PC-9 (cell line): ENCODE data around the gene SH3GL1. TPM values are rescaled to one million over a fixed set of nuclear protein-coding genes. Genes with fewer than 3 reads are reported as not detected.
"Not testable (repeated sequence)": the region's sequence is repeated elsewhere in the genome, so short reads cannot be mapped to it uniquely, and the experiment has no call there.

Experiments
- BruUV-seq: library from RNA; stranded (reverse); fragments of 400-500 nt; replicated peaks from 2 replicates; lab custom pipeline; 2021; lab: Mats Ljungman, UMichigan
- CTCF ChIA-PET: fragments of 300-600 bp; sonication (Branson Sonifier 250); formaldehyde crosslinking; loops from one replicate; lab custom pipeline; 2022; ENCODE audit warnings: antibody characterized with exemption; lab: Charles Lee
- POLR2A ChIA-PET: fragments of 300-600 bp; sonication (Branson Sonifier 250); formaldehyde crosslinking; loops from one replicate; lab custom pipeline; 2022; ENCODE audit warnings: antibody characterized with exemption; ENCODE audit not compliant: unreplicated experiment; lab: Charles Lee
- DNase-seq, 2 experiments: peaks; one replicate each; pipeline versions ENCODE4 v3.0.0 to v3.0.0-alpha.2; 2015 to 2022; ENCODE audit warnings: mixed read lengths in 1 of 2
- H2AFZ ChIP-seq: fragments of 200-600 bp; sonication (generic); 2 replicates; pipeline ENCODE4 v1.8.1; 2017; ENCODE audit warnings: antibody characterized with exemption
- H3F3A ChIP-seq: fragments of 200-600 bp; sonication (generic); 2 replicates; pipeline ENCODE4 v1.8.1; 2017; ENCODE audit warnings: antibody characterized with exemption, mild to moderate bottlenecking, low read depth; ENCODE audit not compliant: insufficient read depth
- H3K27ac ChIP-seq: fragments of 200-600 bp; sonication (generic); 2 replicates; pipeline ENCODE4 v1.6.1; 2016; ENCODE audit warnings: mixed run types
- H3K27me3 ChIP-seq: fragments of 200-600 bp; sonication (generic); 2 replicates; pipeline ENCODE4 v1.6.1; 2016; ENCODE audit warnings: low read depth, mixed run types; ENCODE audit not compliant: insufficient read depth
- H3K36me3 ChIP-seq: fragments of 200-600 bp; sonication (generic); 2 replicates; pipeline ENCODE4 v1.6.1; 2016; ENCODE audit warnings: low read depth, mixed run types
- H3K4me1 ChIP-seq: fragments of 200-600 bp; sonication (generic); replicated peaks from 2 replicates; pipeline ENCODE4 v1.6.1; 2016; ENCODE audit warnings: mixed run types; ENCODE audit not compliant: insufficient read depth
- H3K4me2 ChIP-seq: fragments of 200-600 bp; sonication (generic); 2 replicates; pipeline ENCODE4 v1.6.1; 2017; ENCODE audit warnings: mixed run types
- H3K4me3 ChIP-seq: fragments of 200-600 bp; sonication (generic); 2 replicates; pipeline ENCODE4 v1.6.1; 2016; ENCODE audit warnings: mixed run types
- H3K79me2 ChIP-seq: fragments of 200-600 bp; sonication (generic); 2 replicates; pipeline ENCODE4 v1.6.1; 2017; ENCODE audit warnings: low read depth, mixed run types
- H3K9me2 ChIP-seq: fragments of 200-600 bp; sonication (generic); 2 replicates; pipeline ENCODE4 v1.8.1; 2017; ENCODE audit warnings: mild to moderate bottlenecking; ENCODE audit not compliant: insufficient read depth
- H3K9me3 ChIP-seq: fragments of 200-600 bp; sonication (generic); 2 replicates; pipeline ENCODE4 v1.8.1; 2016; ENCODE audit warnings: low read depth; ENCODE audit not compliant: insufficient read depth
- H4K20me1 ChIP-seq: fragments of 200-600 bp; sonication (generic); 2 replicates; pipeline ENCODE4 v1.8.1; 2017; ENCODE audit not compliant: insufficient read depth
- EZH2 ChIP-seq: fragments of 200-600 bp; sonication (generic); IDR thresholded peaks from 2 replicates; pipeline ENCODE4 v1.8.0; 2017; ENCODE audit warnings: antibody characterized with exemption, low read depth
- intact Hi-C: fragments of 100-400 bp; cut with micrococcal nuclease; formaldehyde crosslinking; loops from one replicate; pipeline ENCODE4 v1.10.0; 2022; ENCODE audit not compliant: unreplicated experiment
- total RNA-seq: library from RNA; stranded (reverse); gene quantifications from 2 replicates; pipeline ENCODE4 v1.2.3, GENCODE V29; 2021
- TF ChIP-seq, protein P1 (sequence below): fragments of 200-600 bp; sonication (generic); conservative IDR thresholded peaks from 2 replicates; pipeline ENCODE4 v1.6.1; 2017; ENCODE audit warnings: mixed run types, antibody characterized with exemption, mild to moderate bottlenecking, moderate library complexity

The SH3GL1 gene
- total RNA-seq, 1 experiment from 2014 or later: 49.2 TPM

DNA sequence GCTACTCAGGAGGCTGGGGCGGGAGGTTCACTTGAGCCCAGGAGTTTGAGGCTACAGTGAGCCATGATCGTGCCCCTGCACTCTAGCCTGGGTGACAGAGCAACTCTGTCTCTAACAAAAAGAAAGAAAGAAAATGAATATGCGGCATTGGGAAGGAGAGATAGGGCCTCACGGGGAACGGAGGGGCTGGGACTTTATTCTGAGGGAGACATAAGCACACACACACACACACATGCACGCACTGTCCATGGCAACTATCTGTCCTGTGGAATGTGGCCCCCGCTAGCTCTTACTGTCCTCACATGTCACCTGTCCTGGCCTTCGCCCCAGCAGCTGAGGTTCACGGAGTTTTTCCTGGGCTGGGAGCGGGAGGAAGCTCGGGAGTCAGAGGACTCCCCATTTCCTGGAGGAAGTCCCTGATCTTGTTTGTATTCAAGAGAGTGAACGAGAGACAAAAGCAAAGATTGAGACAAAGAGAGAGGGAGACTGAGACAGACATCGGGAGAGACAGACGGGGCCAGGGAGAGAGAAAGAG is 62.4 kb downstream of the SH3GL1 start:
- Histone ChIP-seq H3K27ac (no peak overlapping the region), H3K9me2 (no peaks in the 10 kb centered on the region), H3K27me3 (no peaks in the 10 kb centered on the region), H3K4me1 (no peaks in the 10 kb centered on the region), H3K9me3 (no peaks in the 10 kb centered on the region), H2AFZ (peak overlapping the region; percentile 75), H3K79me2 (no peaks in the 10 kb centered on the region), H4K20me1 (no peaks in the 10 kb centered on the region), H3K4me3 (peak overlapping the region; percentile 64), H3K4me2 (peak overlapping the region; percentile 91), H3K36me3 (no peaks in the 10 kb centered on the region), H3F3A (no peaks in the 10 kb centered on the region)
- DNase-seq: no peak
- ChIA-PET POLR2A (interaction anchor here (0.6 to 0.7 kb wide), 3 partner anchors 61 to 134 kb away, joined by 4 to 9 read pairs (median 7); no protein-coding TSS in a partner anchor), CTCF (interaction anchor here (1.2 kb wide), 1 partner anchor 15 kb away, joined by 3 read pairs; no protein-coding TSS in a partner anchor)
- TF ChIP-seq, protein P1, sequence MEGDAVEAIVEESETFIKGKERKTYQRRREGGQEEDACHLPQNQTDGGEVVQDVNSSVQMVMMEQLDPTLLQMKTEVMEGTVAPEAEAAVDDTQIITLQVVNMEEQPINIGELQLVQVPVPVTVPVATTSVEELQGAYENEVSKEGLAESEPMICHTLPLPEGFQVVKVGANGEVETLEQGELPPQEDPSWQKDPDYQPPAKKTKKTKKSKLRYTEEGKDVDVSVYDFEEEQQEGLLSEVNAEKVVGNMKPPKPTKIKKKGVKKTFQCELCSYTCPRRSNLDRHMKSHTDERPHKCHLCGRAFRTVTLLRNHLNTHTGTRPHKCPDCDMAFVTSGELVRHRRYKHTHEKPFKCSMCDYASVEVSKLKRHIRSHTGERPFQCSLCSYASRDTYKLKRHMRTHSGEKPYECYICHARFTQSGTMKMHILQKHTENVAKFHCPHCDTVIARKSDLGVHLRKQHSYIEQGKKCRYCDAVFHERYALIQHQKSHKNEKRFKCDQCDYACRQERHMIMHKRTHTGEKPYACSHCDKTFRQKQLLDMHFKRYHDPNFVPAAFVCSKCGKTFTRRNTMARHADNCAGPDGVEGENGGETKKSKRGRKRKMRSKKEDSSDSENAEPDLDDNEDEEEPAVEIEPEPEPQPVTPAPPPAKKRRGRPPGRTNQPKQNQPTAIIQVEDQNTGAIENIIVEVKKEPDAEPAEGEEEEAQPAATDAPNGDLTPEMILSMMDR: no peak
- TF ChIP-seq EZH2: no peak
- no TSS peak for BruUV-seq
- intact Hi-C loops: no loop called here

DNA sequence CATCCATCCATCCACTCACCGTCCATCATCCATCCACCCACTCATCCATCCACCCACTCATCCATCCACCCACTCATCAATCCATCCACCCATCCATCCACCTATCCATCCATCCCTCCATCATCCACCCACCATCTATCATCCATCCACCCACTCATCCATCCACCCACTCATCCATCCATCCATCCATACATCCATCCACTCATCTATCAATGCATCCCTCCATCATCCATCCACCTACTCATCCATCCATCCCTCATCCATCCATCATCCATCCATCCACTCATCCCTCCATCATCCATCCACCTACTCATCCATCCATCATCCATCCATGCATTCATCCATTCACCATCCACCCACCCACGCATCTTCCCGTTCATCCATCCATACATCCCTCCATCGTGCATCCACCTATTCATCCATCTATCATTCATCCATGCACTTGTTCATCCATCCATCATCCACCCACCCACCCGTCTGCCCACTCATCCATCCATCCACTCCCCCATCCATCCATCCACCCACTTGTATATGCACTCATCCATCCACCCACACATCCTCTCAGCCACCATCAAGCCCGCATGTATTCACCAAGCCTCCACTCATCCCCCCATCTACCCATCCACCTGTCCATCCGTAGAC is 65.3 kb downstream of the SH3GL1 start:
- no peaks in the 10 kb centered on the region for H3K36me3 ChIP-seq
- no peaks in the 10 kb centered on the region for H4K20me1 ChIP-seq
- CTCF ChIA-PET: no interaction called here
- H3K9me3 ChIP-seq: no peaks in the 10 kb centered on the region
- H3K4me1 ChIP-seq: no peaks in the 10 kb centered on the region
- no peak overlapping the region for H3K4me2 ChIP-seq
- H3K79me2 ChIP-seq: no peaks in the 10 kb centered on the region
- no peaks in the 10 kb centered on the region for H3K9me2 ChIP-seq
- POLR2A ChIA-PET: no interaction called here
- intact Hi-C loops: no loop called here
- H3F3A ChIP-seq: no peaks in the 10 kb centered on the region
- BruUV-seq: no TSS peak
- no peak overlapping the region for H2AFZ ChIP-seq
- no peak overlapping the region for H3K4me3 ChIP-seq
- H3K27ac ChIP-seq: no peak overlapping the region
- H3K27me3 ChIP-seq: no peaks in the 10 kb centered on the region
- TF ChIP-seq, protein P1: no peak
- no peak for TF ChIP-seq EZH2
- DNase-seq: no peak

DNA sequence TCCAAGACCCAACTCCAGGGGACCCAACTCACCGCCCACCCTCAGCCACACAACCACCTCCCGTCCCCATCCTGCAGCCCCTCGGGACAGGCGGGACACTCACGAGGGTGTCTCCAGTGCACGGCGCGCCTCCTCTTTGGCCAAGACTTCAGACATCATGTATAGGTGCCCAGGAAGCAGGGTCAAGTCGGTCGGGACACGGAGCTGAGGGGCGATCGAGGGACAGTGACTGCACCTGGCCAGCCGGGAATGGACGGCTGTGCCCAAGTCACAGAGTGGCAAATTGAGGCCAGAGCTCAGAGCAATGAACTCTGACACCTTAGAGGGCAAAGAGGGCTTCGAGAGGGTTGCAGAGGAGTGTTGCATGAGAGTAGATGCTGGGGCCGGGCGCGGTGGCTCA is 70.5 kb downstream of the SH3GL1 start:
- intact Hi-C loops: no loop called here
- no TSS peak for BruUV-seq

DNA sequence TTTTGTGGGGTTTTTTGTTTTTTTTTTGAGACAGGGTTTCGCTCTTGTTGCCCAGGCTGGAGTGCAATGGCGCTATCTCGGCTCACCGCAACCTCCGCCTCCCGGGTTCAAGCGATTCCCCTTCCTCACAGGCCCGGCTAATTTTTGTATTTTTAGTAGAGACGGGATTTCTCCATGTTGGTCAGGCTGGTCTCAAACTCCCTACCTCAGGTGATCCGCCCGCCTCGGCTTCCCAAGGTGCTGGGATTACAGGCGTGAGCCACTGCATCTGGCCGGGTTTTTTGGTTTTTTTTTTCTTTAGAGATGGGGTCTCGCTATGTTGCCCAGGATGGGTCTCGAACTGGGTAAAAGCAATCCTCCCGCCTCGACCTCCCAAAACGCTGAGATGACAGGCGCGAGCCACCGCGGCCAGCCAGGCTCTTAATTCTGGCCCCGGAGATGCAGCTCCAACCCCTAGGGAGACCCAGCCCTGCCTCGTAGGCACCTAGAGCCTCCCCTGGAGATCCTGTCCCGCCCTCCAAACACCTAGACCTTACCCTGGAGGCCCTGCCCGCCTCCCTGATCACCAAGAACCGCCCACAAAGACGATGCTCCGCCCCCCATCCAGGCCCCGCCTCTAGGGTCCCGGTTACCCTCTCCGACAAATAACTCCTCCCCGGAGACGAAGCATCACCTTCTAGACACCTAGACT is 71.2 kb downstream of the SH3GL1 start:
- H3K36me3 ChIP-seq, POLR2A ChIA-PET, H3F3A ChIP-seq, BruUV-seq, intact Hi-C loops, H3K9me2 ChIP-seq, H3K4me2 ChIP-seq, CTCF ChIA-PET, H3K4me3 ChIP-seq, H3K79me2 ChIP-seq, DNase-seq, H3K27me3 ChIP-seq, H3K4me1 ChIP-seq, H4K20me1 ChIP-seq, H3K27ac ChIP-seq, H3K9me3 ChIP-seq, H2AFZ ChIP-seq: not testable (repeated sequence)

More for the DNA sequence above, 70.5 kb downstream of the SH3GL1 start:
- no peak for TF ChIP-seq EZH2
- TF ChIP-seq, protein P1: no peak
- no peaks in the 10 kb centered on the region for H3F3A ChIP-seq
- no peaks in the 10 kb centered on the region for H3K36me3 ChIP-seq
- DNase-seq: no peak
- H2AFZ ChIP-seq: no peak overlapping the region
- no peaks in the 10 kb centered on the region for H3K4me1 ChIP-seq
- H3K27me3 ChIP-seq: no peaks in the 10 kb centered on the region
- no peak overlapping the region for H3K27ac ChIP-seq
- H3K9me3 ChIP-seq: no peaks in the 10 kb centered on the region
- no peak overlapping the region for H3K4me2 ChIP-seq
- no peaks in the 10 kb centered on the region for H3K9me2 ChIP-seq
- no peaks in the 10 kb centered on the region for H4K20me1 ChIP-seq
- H3K79me2 ChIP-seq: no peaks in the 10 kb centered on the region
- no peak overlapping the region for H3K4me3 ChIP-seq
- ChIA-PET CTCF (no interaction called here), POLR2A (no interaction called here)
